Iris pigment epithelial cell (primary cell): ENCODE data around the gene NFATC2IP.
A peak's percentile ranks its signal among the peaks of the same experiment; 100 is the strongest.
"Not testable (repeated sequence)": the region's sequence is repeated elsewhere in the genome, so short reads cannot be mapped to it uniquely, and the experiment has no call there.

Experiments used
- DNase-seq: peaks from one replicate; pipeline ENCODE4 v3.0.0-alpha.2; 2011; ENCODE audit warnings: low read depth

The NFATC2IP gene

GRCh38 chr16:28998837-28999236 lies 48.1 kb downstream of the NFATC2IP start:
- DNase-seq, result no peak

GRCh38 chr16:28999577-28999976 lies 48.8 kb downstream of the NFATC2IP start:
- DNase-seq, result no peak

GRCh38 chr16:29000019-29000418 lies 49.3 kb downstream of the NFATC2IP start:
- DNase-seq, result no peak

GRCh38 chr16:29004496-29005139 lies 53.9 kb downstream of the NFATC2IP start:
- not testable (repeated sequence) for DNase-seq

- peak; percentile 85 for DNase-seq
Observed at GRCh38 chr16:29007730-29008593, 57.2 kb downstream of the NFATC2IP start.

GRCh38 chr16:29009050-29009837 lies 58.5 kb downstream of the NFATC2IP start:
- no peak for DNase-seq

- no peak for DNase-seq
Observed at GRCh38 chr16:29009838-29010166, 59.1 kb downstream of the NFATC2IP start.

GRCh38 chr16:29011112-29011511 lies 60.4 kb downstream of the NFATC2IP start:
- no peak for DNase-seq

- no peak for DNase-seq
Observed at GRCh38 chr16:29011851-29012250, 61.1 kb downstream of the NFATC2IP start.

- no peak for DNase-seq
Observed at GRCh38 chr16:29012913-29013553, 62.3 kb downstream of the NFATC2IP start.

GRCh38 chr16:29014561-29015069 lies 63.9 kb downstream of the NFATC2IP start:
- no peak for DNase-seq
